Rectal smooth muscle tissue (tissue), 1 donor: Measurements from ENCODE around the gene SPATA33.
"Not testable (repeated sequence)": the region's sequence is repeated elsewhere in the genome, so short reads cannot be mapped to it uniquely, and the experiment has no call there.

ENCODE experiments used
- H3K27ac ChIP-seq: one replicate; pipeline ENCODE4 v1.7.0; 2013; ENCODE audit warnings: low read depth, low read length, inconsistent platforms
- H3K27me3 ChIP-seq: one replicate; pipeline ENCODE4 v1.7.0; 2013; ENCODE audit warnings: low read length; ENCODE audit not compliant: control insufficient read depth, insufficient read depth
- H3K36me3 ChIP-seq: one replicate; pipeline ENCODE4 v1.7.0; 2013; ENCODE audit warnings: low read length; ENCODE audit not compliant: control insufficient read depth, insufficient read depth
- H3K4me1 ChIP-seq: one replicate; pipeline ENCODE4 v1.7.0; 2013; ENCODE audit warnings: low read length; ENCODE audit not compliant: control insufficient read depth, insufficient read depth
- H3K4me3 ChIP-seq: one replicate; pipeline ENCODE4 v1.7.0; 2013; ENCODE audit warnings: low read length
- H3K9ac ChIP-seq: one replicate; pipeline ENCODE4 v1.7.0; 2013; ENCODE audit warnings: low read length

SPATA33 gene

GRCh38 chr16:89678258-89678657 is 20.6 kb downstream of the SPATA33 start:
- no peaks in the 10 kb centered on the region for H3K36me3 ChIP-seq
- no peak overlapping the region for H3K4me3 ChIP-seq
- no peaks in the 10 kb centered on the region for H3K27me3 ChIP-seq
- no peaks in the 10 kb centered on the region for H3K4me1 ChIP-seq
- no peak overlapping the region for H3K27ac ChIP-seq
- no peak overlapping the region for H3K9ac ChIP-seq

- Histone ChIP-seq H3K36me3 (peaks cover 7% of the 10 kb centered on the region), H3K27me3 (no peaks in the 10 kb centered on the region), H3K27ac (no peak overlapping the region), H3K4me3 (no peak overlapping the region), H3K4me1 (peaks cover 3% of the 10 kb centered on the region), H3K9ac (no peak overlapping the region)
These were observed 28.3 kb downstream of the SPATA33 start for GRCh38 chr16:89685916-89686315.

DNA sequence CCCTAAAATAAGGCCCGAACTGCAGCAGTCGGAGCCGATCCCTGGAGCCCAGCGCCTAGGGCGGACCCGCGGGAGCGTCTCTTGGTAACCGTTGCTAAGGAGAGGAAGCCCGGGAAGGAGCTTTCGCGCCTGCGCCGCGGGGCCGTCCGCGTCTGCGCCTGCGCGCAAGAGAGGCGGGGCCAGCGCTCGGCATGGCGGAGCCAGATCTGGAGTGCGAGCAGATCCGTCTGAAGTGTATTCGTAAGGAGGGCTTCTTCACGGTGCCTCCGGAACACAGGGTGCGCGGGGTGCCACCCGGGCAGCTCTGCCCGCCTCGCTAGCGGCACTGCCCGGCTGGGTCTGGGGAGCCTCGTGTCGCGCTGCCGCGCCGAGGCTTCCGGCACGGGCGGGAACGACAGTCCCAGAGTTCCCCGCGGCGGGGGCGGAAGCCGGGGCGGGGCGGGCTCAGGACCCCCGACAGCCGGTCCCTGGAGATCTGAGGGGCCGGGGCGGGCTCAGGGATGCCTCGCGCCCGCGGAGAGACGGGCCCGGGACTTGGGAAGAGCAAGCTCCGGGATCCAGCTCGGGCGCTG is 29.0 kb downstream of the SPATA33 start, which contains the start of gene CDK10:
Gene CDK10, plus strand, starts transcription at position 170 of the 572 bp plus-strand sequence. Its CDS starts 22 bp downstream, at position 192.
- peak within 1 kb of the TSS; percentile 58 for H3K9ac ChIP-seq
- H3K4me1 ChIP-seq, result peaks cover 3% of the 10 kb centered on the region
- H3K36me3 ChIP-seq, result peaks cover 11% of the 10 kb centered on the region
- H3K4me3 ChIP-seq, result peak within 1 kb of the TSS; percentile 96
- H3K27me3 ChIP-seq, result no peaks in the 10 kb centered on the region
- peak within 1 kb of the TSS; percentile 84 for H3K27ac ChIP-seq

- peaks cover 3% of the 10 kb centered on the region for H3K4me1 ChIP-seq
- no peaks in the 10 kb centered on the region for H3K27me3 ChIP-seq
These were observed 29.7 kb downstream of the SPATA33 start for GRCh38 chr16:89687092-89687940.

GRCh38 chr16:89688395-89688794 is 30.8 kb downstream of the SPATA33 start:
- peaks cover 3% of the 10 kb centered on the region for H3K4me1 ChIP-seq
- no peak overlapping the region for H3K9ac ChIP-seq
- H3K27me3 ChIP-seq, result no peaks in the 10 kb centered on the region
- peaks cover 14% of the 10 kb centered on the region for H3K36me3 ChIP-seq
- no peak overlapping the region for H3K27ac ChIP-seq
- no peak overlapping the region for H3K4me3 ChIP-seq

More at GRCh38 chr16:89687092-89687940, 29.7 kb downstream of the SPATA33 start:
- Histone ChIP-seq H3K27ac (peak overlapping the region; percentile 84), H3K9ac (no peak overlapping the region), H3K4me3 (peak overlapping the region; percentile 96), H3K36me3 (peaks cover 12% of the 10 kb centered on the region)

DNA sequence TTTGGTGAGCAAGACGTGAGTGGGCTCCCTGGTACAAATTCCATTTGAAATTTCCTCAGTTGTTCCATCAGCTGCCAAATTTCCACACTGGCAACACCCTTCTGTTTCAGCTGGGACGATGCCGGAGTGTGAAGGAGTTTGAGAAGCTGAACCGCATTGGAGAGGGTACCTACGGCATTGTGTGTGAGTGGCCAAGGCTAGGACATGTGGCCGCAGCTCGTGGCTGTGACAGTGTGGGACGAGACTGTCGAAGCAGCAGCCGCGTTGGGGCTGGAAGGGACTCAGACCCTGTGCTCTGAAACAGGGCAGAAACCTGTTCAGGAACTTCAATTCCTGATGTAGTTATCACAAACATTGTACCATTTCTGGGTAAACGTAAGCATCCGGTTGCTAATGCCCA is 31.5 kb downstream of the SPATA33 start:
- Histone ChIP-seq H3K27ac (no peak overlapping the region), H3K9ac (no peak overlapping the region), H3K4me3 (no peak overlapping the region), H3K36me3 (peaks cover 20% of the 10 kb centered on the region), H3K4me1 (peaks cover 3% of the 10 kb centered on the region), H3K27me3 (no peaks in the 10 kb centered on the region)

GRCh38 chr16:89689621-89690020 is 32.0 kb downstream of the SPATA33 start:
- H3K27ac ChIP-seq, H3K27me3 ChIP-seq, H3K9ac ChIP-seq, H3K4me1 ChIP-seq, H3K4me3 ChIP-seq: not testable (repeated sequence)
- H3K36me3 ChIP-seq, result peaks cover 23% of the 10 kb centered on the region

- Histone ChIP-seq H3K36me3 (peaks cover 23% of the 10 kb centered on the region), H3K9ac (no peak overlapping the region), H3K4me1 (peaks cover 3% of the 10 kb centered on the region), H3K27ac (no peak overlapping the region), H3K27me3 (no peaks in the 10 kb centered on the region), H3K4me3 (no peak overlapping the region)
These were observed 32.8 kb downstream of the SPATA33 start for GRCh38 chr16:89690392-89690901.

DNA sequence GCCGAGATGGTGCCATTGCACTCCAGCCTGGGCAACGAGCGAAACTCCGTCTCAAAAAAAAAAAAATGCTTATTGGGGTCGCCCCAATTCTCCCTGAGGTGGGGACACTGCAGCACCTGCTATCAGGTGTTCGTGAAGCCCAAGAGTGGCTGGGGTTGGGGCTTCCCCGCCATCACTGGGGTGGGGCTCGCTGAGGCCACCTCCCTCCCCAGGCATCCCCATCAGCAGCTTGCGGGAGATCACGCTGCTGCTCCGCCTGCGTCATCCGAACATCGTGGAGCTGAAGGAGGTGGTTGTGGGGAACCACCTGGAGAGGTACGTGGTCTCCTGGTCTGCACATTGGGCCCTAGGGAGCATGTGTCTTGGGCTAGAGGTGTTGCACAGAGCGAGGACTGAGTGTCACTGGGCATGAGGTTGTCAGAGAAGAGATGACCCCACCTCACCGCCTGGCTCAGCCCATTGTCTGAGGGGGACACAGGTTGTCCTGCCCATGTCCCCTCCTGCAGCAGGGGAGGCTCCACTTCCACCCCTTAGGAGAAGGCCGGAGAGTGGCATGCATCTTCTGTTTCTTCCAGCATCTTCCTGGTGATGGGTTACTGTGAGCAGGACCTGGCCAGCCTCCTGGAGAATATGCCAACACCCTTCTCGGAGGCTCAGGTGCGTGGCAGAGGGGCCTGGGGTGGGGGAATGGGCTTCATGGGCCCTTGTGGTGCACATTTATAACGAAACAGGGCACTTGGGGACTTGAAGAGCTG is 33.8 kb downstream of the SPATA33 start:
- H3K4me3 ChIP-seq, result no peak overlapping the region
- no peak overlapping the region for H3K9ac ChIP-seq
- peaks cover 3% of the 10 kb centered on the region for H3K4me1 ChIP-seq
- H3K27ac ChIP-seq, result no peak overlapping the region
- H3K27me3 ChIP-seq, result no peaks in the 10 kb centered on the region
- peaks cover 23% of the 10 kb centered on the region for H3K36me3 ChIP-seq

GRCh38 chr16:89691986-89692569 is 34.4 kb downstream of the SPATA33 start:
- H3K4me1 ChIP-seq, result peaks cover 3% of the 10 kb centered on the region
- no peak overlapping the region for H3K27ac ChIP-seq
- H3K4me3 ChIP-seq, result no peak overlapping the region
- no peak overlapping the region for H3K9ac ChIP-seq
- no peaks in the 10 kb centered on the region for H3K27me3 ChIP-seq
- peaks cover 23% of the 10 kb centered on the region for H3K36me3 ChIP-seq

DNA sequence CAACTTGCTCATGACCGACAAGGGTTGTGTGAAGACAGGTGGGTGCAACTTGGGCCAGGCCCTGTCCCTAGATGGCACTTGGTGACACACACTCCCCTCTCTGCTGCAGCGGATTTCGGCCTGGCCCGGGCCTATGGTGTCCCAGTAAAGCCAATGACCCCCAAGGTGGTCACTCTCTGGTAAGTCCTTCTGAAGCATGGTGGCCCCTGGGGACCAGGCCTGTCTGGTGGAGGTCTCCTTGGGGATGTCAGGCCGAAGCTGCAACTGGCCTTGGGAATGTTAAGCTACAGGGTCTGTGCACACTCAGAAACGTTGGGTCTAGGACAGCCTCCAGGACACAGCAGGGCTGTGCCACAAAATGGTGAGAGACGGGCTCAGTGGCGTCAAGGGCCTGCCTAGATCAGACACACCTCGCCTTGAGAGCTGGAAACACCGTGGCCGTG is 35.7 kb downstream of the SPATA33 start:
- peaks cover 23% of the 10 kb centered on the region for H3K36me3 ChIP-seq
- no peak overlapping the region for H3K4me3 ChIP-seq
- no peaks in the 10 kb centered on the region for H3K4me1 ChIP-seq
- no peak overlapping the region for H3K27ac ChIP-seq
- H3K27me3 ChIP-seq, result no peaks in the 10 kb centered on the region
- no peak overlapping the region for H3K9ac ChIP-seq
